ENCODE data around the gene HPS5.
A peak's percentile ranks its signal among the peaks of the same experiment; 100 is the strongest.
"Not testable (repeated sequence)": the region's sequence is repeated elsewhere in the genome, so short reads cannot be mapped to it uniquely, and the experiment has no call there.

HPS5 gene

DNA sequence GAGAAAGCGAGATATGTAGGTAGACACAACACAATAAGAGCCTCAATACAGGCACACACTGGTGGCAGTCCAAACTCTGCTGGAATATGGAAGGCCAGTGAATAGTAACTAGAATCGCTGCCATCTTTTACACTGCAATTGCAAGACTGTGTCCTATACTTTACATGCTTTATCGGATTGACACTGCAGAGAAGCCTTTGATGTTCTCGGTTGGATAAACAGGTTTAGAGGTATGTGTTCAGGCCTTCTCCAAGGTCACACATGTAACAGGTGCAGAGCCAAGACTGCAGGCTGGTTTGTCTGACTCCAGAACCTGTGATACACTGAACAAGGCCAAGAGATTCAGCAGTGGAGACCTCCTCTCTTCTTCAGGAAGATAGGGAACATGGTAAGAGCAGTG is 50.7 kb downstream of the HPS5 start:
- DNase-seq (ENCODE audit: low read depth): no peak

- no peak for DNase-seq (ENCODE audit: low read depth)
Observed at GRCh38 chr11:18270102-18270501, 51.8 kb downstream of the HPS5 start.

DNA sequence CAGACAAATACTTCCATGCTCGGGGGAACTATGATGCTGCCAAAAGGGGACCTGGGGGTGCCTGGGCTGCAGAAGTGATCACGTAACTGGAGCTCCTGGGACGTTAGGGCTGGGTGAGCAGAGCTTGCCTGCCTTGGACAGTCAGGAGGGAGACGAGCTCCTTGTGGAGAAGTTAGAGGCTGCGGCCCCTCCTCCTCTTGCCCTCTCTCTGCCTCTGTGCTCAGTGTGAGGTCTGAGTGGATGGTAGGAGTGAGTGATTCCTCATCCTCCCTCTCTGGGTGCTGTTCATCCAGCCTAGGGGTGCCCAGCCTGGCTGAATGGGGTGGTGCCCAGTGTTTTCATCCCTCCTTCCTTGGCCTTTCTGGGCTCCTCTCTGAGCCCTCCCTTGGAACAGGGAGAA is 52.7 kb downstream of the HPS5 start:
- DNase-seq (ENCODE audit: low read depth): not testable (repeated sequence)

DNA sequence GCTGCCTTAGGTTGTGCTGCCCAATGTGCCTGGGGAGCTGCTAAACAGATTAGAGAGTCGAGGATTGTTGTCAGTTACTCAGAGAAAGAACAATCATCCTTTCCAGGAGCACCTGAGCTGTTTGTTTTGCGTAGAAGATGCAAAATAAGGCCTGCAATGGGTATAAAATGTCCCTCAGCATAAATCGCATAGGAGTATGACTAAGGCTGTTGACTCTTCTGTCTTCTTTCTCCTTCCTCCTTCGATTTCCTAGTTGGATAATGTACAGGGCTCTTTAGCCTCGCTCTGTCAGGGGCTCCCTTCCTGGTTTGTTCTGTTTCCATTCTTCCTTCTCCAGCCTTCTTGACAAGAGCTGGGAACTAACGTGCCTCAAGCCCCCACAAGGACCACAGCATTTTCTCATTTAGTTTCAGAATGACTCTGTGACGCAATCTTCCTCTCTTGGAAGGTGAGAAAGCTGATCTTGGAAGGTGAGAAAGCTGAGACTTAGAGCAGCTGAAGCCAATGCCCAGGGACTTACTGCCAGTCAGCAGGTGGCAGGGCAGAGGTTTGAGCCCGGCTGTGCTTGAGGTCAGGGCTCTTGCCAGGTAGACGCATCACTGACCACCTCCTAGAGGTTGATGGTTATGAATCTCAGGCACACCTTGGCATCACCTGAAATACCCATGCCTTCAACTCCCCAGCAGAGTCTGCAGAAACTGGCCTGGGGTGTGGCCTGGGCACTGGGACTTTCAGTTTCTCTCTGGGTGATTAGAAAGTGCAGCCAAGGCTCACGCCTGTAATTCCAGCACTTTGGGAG is 54.4 kb downstream of the HPS5 start:
- DNase-seq (ENCODE audit: low read depth): not testable (repeated sequence)

GRCh38 chr11:18265949-18266348 is 56.0 kb downstream of the HPS5 start, which contains the start of gene SAA1:
TSS of gene SAA1 (plus strand) at chr11:18266264. CDS start at chr11:18266888, 624 bp downstream.
- no peak for DNase-seq (ENCODE audit: low read depth)

DNA sequence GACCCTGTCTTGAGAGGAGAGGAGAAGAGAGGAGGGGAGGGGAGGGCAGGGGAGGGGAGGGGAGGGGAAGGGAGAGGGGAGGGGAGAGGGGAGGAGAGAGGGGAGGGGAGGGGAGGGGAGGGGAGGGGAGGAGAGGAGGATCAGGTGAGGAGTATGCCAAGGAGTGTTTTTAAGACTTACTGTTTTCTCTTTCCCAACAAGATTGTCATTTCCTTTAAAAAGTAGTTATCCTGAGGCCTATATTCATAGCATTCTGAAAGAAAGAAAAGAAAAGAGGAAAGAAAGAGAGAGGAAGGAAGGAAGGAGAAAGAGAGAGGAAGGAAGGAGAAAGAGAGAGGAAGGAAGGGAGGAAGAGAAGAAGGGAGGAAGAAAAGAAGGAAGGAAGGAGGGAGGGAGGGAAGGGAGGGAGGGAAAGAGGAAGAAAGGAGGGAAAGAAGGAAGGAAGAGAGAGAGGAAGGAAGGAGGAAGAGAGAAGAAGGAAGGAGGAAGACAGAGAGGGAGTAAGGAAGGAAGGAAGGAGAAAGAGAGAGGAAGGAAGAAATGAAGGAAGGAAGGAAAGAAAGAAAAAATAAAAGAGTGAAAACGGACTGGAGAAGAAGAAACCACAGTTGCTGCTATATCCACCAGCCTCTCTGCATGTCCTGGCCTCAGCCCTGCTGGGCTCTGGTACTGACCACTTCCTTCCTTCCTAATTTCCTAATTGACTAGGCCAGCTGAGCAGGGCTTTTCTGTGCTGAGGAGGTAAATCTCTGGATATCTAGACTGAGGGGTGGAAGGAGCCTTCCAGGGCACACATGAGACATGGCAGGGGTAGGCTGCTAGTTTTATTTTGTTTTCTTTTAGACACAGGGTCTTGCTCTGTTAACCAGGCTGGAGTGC is 57.0 kb downstream of the HPS5 start:
- no peak for DNase-seq (ENCODE audit: low read depth)

DNA sequence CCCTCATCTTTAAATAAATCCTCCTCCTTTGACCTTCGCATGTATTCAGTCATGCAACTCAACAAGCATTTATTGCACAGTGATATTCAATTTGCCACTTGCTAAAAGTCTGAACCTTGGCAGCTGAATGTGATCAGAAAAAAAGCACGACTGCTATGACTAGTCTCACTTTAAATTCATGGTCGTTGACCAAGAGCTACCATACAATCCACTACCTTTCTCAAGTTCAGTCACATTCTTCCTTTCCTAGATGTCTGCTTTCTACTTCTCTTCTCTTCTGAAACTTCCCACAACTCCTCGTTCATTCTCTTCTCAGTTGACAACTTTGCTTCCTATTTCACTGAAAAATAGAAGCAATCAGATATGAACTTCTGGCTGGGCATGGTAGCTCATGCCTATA is 57.9 kb downstream of the HPS5 start:
- no peak for DNase-seq (ENCODE audit: low read depth)

GRCh38 chr11:18262681-18263350 is 59.1 kb downstream of the HPS5 start:
- DNase-seq (ENCODE audit: low read depth): not testable (repeated sequence)

- no peak for DNase-seq (ENCODE audit: low read depth)
Observed at GRCh38 chr11:18261721-18262120, 60.2 kb downstream of the HPS5 start.

- no peak for DNase-seq (ENCODE audit: low read depth)
Observed at GRCh38 chr11:18259259-18259658, 62.7 kb downstream of the HPS5 start.

GRCh38 chr11:18254781-18255361 is 67.1 kb downstream of the HPS5 start:
- DNase-seq (ENCODE audit: low read depth): no peak

- no peak for DNase-seq (ENCODE audit: low read depth)
Observed at GRCh38 chr11:18253778-18254338, 68.1 kb downstream of the HPS5 start.

- no peak for DNase-seq (ENCODE audit: low read depth)
Observed at GRCh38 chr11:18253233-18253632, 68.7 kb downstream of the HPS5 start.

DNA sequence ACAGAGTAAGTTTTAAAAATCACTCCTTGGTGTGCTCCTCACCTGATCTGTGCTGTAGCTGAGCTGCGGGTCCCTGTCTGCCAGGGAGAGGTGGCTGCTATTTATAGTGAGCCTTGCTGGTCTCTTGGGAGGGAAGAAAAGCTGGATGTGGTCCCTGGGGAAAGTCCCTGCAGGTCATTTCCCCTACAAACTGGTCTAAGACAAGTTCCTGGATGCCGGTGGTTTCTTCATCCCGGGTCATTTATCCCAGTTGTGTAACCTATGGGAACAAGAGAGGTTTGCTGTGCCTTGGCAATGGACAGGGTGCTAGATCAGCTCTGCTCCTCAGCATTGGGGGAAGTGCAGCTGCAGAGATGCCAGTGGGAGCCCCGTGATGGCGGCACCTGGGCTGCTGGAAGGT is 73.4 kb downstream of the HPS5 start, which contains the start of gene SAA2:
Gene SAA2 (minus strand): TSS at position 108 of the 400 bp plus-strand sequence. CDS start 657 bp downstream, outside the sequence.
- DNase-seq (ENCODE audit: low read depth): no peak

DNA sequence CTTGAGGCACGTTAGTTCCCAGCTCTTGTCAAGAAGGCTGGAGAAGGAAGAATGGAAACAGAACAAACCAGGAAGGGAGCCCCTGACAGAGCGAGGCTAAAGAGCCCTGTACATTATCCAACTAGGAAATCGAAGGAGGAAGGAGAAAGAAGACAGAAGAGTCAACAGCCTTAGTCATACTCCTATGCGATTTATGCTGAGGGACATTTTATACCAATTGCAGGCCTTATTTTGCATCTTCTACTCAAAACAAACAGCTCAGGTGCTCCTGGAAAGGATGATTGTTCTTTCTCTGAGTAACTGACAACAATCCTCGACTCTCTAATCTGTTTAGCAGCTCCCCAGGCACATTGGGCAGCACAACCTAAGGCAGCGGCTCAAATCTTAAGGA is 74.8 kb downstream of the HPS5 start:
- not testable (repeated sequence) for DNase-seq (ENCODE audit: low read depth)

DNA sequence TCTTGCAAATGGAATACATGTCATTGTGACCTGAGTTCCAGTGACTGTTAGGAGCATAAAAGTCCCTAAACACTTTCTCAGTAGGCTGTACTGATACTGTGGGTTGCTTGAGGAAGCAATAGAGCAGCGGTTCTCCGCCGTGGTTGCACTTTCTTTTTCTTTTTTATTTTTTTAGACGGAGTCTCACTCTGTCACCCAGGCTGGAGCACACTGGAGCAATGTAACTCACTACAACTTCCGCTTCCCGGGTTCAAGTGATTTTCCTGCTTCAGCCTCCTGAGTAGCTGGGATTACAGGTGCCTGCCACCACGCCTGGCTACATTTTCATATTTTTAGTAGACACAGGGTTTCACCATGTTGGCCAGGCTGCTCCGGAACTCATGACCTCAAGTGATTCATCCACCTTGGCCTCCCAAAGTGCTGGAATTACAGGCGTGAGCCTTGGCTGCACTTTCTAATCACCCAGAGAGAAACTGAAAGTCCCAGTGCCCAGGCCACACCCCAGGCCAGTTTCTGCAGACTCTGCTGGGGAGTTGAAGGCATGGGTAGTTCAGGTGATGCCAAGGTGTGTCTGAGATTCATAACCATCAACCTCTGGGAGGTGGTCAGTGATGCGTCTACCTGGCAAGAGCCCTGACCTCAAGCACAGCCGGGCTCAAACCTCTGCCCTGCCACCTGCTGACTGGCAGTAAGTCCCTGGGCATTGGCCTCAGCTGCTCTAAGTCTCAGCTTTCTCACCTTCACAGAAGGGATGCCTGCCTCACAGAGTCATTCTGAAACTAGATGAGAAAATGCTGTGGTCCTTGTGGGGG is 75.4 kb downstream of the HPS5 start:
- DNase-seq (ENCODE audit: low read depth): not testable (repeated sequence)

DNA sequence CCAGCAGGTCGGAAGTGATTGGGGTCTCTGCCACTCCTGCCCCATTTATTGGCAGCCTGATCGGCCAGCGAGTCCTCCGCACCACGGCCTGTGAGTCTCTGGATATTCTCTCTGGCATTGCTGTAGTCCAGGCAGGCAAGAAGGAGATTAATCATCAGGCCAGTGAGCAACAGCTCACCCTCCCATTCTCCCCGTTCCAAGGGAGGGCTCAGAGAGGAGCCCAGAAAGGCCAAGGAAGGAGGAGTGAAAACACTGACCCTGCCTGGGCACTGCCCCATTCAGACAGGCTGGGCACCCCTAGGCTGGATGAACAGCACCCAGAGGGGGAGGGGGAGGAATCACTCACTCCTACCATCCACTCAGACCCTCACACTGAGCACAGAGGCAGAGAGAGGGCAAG is 76.5 kb downstream of the HPS5 start:
- no peak for DNase-seq (ENCODE audit: low read depth)

- peak; percentile 45 for DNase-seq (ENCODE audit: low read depth)
Observed at GRCh38 chr11:18243783-18244362, 78.1 kb downstream of the HPS5 start.

DNA sequence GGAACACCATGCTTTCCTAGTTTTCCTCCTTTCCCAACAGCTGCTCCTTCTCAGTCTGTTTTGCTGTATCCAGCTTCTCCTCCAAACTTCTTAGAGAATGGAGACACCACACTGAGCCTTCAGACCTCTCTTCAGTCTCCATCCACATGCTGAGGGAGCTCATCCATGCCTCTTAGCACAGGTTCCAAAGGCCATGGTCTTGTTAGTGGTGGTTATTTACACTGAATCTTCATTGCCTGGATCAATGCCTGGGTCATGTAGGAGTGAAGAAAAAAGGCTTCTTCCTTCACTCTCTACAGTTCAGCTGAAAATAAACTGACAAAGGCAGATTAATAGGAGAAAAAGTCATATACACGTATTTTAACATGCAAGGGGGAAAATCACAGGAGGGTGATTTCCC is 82.3 kb downstream of the HPS5 start:
- no peak for DNase-seq (ENCODE audit: low read depth)

DNA sequence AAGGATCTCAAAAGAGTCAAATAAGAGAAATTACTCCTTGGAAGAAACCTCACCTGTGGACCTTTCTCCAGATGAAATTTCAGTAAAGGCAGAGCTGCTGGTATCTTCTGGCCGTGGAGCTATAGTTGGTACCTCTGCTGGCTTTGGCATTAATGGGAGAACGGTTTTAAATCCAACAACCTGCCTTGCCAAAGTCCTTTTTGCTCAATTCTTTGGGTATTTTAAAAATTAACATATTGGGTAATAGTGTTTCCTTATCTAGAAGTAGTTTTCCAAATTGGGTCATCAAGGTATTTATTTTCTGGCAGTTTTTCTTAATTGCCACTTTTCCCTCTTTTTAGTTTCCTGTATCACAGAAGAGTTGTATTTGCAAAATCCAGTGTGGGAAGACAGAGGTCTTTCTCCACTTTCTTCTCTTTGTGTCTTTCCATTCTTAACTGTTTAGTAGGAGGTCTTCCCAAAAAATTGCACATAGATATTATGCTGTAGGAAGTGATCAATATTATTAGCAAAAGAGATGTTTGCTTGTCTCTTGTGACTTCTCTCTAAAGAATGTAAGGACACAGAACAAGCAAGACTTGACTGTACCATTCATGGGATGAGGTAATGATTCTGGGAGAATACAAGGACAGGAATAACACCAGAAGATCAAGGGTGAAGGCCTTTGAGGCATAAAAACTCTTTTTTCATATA is 85.1 kb downstream of the HPS5 start, which contains the start of gene SAA4:
Gene SAA4 (minus strand): TSS at position 139 of the 693 bp plus-strand sequence. CDS start 876 bp downstream, outside the sequence.
- no peak for DNase-seq (ENCODE audit: low read depth)

Measured in activated T-cell treated with anti-CD3 and anti-CD28 coated beads for 24 hours (primary cell).